ENCODE results near the gene MRM2. TPM values are rescaled to one million over a fixed set of nuclear protein-coding genes. Genes with fewer than 3 reads are reported as not detected.

The MRM2 gene
- total and polyA plus RNA-seq, 10 of the 15 experiments (the other 5 are each of a cell fraction or from before 2014, with no cell fraction given): 43.2 to 128 (median 71.4) TPM

- TF ChIP-seq, protein P1, sequence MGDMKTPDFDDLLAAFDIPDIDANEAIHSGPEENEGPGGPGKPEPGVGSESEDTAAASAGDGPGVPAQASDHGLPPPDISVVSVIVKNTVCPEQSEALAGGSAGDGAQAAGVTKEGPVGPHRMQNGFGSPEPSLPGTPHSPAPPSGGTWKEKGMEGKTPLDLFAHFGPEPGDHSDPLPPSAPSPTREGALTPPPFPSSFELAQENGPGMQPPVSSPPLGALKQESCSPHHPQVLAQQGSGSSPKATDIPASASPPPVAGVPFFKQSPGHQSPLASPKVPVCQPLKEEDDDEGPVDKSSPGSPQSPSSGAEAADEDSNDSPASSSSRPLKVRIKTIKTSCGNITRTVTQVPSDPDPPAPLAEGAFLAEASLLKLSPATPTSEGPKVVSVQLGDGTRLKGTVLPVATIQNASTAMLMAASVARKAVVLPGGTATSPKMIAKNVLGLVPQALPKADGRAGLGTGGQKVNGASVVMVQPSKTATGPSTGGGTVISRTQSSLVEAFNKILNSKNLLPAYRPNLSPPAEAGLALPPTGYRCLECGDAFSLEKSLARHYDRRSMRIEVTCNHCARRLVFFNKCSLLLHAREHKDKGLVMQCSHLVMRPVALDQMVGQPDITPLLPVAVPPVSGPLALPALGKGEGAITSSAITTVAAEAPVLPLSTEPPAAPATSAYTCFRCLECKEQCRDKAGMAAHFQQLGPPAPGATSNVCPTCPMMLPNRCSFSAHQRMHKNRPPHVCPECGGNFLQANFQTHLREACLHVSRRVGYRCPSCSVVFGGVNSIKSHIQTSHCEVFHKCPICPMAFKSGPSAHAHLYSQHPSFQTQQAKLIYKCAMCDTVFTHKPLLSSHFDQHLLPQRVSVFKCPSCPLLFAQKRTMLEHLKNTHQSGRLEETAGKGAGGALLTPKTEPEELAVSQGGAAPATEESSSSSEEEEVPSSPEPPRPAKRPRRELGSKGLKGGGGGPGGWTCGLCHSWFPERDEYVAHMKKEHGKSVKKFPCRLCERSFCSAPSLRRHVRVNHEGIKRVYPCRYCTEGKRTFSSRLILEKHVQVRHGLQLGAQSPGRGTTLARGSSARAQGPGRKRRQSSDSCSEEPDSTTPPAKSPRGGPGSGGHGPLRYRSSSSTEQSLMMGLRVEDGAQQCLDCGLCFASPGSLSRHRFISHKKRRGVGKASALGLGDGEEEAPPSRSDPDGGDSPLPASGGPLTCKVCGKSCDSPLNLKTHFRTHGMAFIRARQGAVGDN (IDR thresholded peaks at IDR 0.05): no peak
- TF ChIP-seq CREB1 (IDR thresholded peaks at IDR 0.05; ENCODE audit: low read depth): no peak
- no peak for TF ChIP-seq TCF12 (IDR thresholded peaks at IDR 0.05; ENCODE audit: low read depth, low read length)
- no peak for TF ChIP-seq ZNF384 (IDR thresholded peaks at IDR 0.05; ENCODE audit: borderline replicate concordance, low read depth, low read length)
- TF ChIP-seq NR2C1 (IDR thresholded peaks at IDR 0.05): no peak
Measured at GRCh38 chr7:2230226-2230625, 11.8 kb downstream of the MRM2 start (continued).

- intact Hi-C loops (cut with micrococcal nuclease; ENCODE audit: unreplicated experiment): no loop called here
- ChIA-PET CTCF (interaction anchor here (0.6 kb wide), 1 partner anchor 124 kb away, joined by 3 read pairs; no protein-coding TSS in a partner anchor), SMC1A (ENCODE audit: uncharacterized antibody, unreplicated experiment) (interaction anchor here (1.5 kb wide), 1 partner anchor 11 kb away, joined by 3 read pairs; no protein-coding TSS in a partner anchor), POLR2A (no interaction called here), RAD21 (ENCODE audit: unreplicated experiment) (no interaction called here)
- Histone ChIP-seq H2AFZ (ENCODE audit: control insufficient read depth, low read depth, low read length) (no peak overlapping the region), H3K36me3 (ENCODE audit: control insufficient read depth in 2 of 2, insufficient read depth in 2 of 2, low read length in 1 of 2) (peaks cover 6 to 24% of the 10 kb centered on the region in 2 experiments; a peak in 3 of 4 replicates), H3K27me3 (replicated peaks in 1 of 2; ENCODE audit: control insufficient read depth in 2 of 2, insufficient read depth in 2 of 2, low read length in 1 of 2) (no peaks in the 10 kb centered on the region), H4K20me1 (ENCODE audit: control insufficient read depth, insufficient read depth) (peaks cover 2% of the 10 kb centered on the region; the same call in 1 of the 2 replicates), H3K79me2 (ENCODE audit: control insufficient read depth, insufficient read depth, low read length) (peaks cover 36% of the 10 kb centered on the region), H3K4me3 (no peak overlapping the region), H3K9me3 (replicated peaks; ENCODE audit: control insufficient read depth, insufficient read depth, low read length) (no peaks in the 10 kb centered on the region), H3K9ac (ENCODE audit: control insufficient read depth, insufficient read depth, low read length) (no peak overlapping the region), H3K27ac (ENCODE audit: control insufficient read depth, insufficient read depth) (no peak overlapping the region), H3K4me1 (ENCODE audit: control insufficient read depth, insufficient read depth, low read length) (no peaks in the 10 kb centered on the region), H3K4me2 (ENCODE audit: control insufficient read depth, insufficient read depth) (no peak overlapping the region)
- ATAC-seq: no peak
- BruUV-seq (replicated peaks): no TSS peak
- TF ChIP-seq RAD51 (IDR thresholded peaks at IDR 0.05) (no peak), CBX5 (IDR thresholded peaks at IDR 0.05; ENCODE audit: low read depth) (no peak), BMI1 (IDR thresholded peaks at IDR 0.05; ENCODE audit: borderline replicate concordance) (no peak), NFYB (IDR thresholded peaks at IDR 0.05; ENCODE audit: insufficient read depth, low read depth, low read length) (no peak), ZZZ3 (IDR thresholded peaks at IDR 0.05; ENCODE audit: control insufficient read depth, insufficient read length, low read depth) (no peak), WRNIP1 (IDR thresholded peaks at IDR 0.05; ENCODE audit: borderline replicate concordance, low read depth, low read length) (no peak), ZNF217 (IDR thresholded peaks at IDR 0.05) (no peak), JUND (IDR thresholded peaks at IDR 0.05; ENCODE audit: low read depth, low read length) (no peak), IRF4 (IDR thresholded peaks at IDR 0.05; ENCODE audit: low read depth, low read length) (no peak), IKZF2 (IDR thresholded peaks at IDR 0.05) (no peak), EZH2 (IDR thresholded peaks at IDR 0.05; ENCODE audit: borderline replicate concordance, control insufficient read depth, low read depth, low read length) (no peak), PAX5 (IDR thresholded peaks at IDR 0.05; ENCODE audit: borderline replicate concordance, low read depth, low read length) (no peak)
- TF ChIP-seq, protein P2, sequence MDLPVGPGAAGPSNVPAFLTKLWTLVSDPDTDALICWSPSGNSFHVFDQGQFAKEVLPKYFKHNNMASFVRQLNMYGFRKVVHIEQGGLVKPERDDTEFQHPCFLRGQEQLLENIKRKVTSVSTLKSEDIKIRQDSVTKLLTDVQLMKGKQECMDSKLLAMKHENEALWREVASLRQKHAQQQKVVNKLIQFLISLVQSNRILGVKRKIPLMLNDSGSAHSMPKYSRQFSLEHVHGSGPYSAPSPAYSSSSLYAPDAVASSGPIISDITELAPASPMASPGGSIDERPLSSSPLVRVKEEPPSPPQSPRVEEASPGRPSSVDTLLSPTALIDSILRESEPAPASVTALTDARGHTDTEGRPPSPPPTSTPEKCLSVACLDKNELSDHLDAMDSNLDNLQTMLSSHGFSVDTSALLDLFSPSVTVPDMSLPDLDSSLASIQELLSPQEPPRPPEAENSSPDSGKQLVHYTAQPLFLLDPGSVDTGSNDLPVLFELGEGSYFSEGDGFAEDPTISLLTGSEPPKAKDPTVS (IDR thresholded peaks at IDR 0.05; ENCODE audit: low read depth, low read length): no peak
- TF ChIP-seq, protein P3, sequence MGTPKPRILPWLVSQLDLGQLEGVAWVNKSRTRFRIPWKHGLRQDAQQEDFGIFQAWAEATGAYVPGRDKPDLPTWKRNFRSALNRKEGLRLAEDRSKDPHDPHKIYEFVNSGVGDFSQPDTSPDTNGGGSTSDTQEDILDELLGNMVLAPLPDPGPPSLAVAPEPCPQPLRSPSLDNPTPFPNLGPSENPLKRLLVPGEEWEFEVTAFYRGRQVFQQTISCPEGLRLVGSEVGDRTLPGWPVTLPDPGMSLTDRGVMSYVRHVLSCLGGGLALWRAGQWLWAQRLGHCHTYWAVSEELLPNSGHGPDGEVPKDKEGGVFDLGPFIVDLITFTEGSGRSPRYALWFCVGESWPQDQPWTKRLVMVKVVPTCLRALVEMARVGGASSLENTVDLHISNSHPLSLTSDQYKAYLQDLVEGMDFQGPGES (IDR thresholded peaks at IDR 0.05): no peak
- no peak for FAIRE-seq
- in situ Hi-C loops (cut with MboI): no loop called here
- WGBS (ENCODE audit: insufficient coverage, insufficient replicate concordance, low lambda C conversion rate, missing lambda C conversion rate): 96% methylated on average over 7 of the region's 7 CpGs
- no peak for DNase-seq (ENCODE audit: low read depth, low spot score)
Measured at GRCh38 chr7:2229467-2229866, 12.5 kb downstream of the MRM2 start.
